Measurements from ENCODE around the gene GALNT1. TPM values are rescaled to one million over a fixed set of nuclear protein-coding genes. Genes with fewer than 3 reads are reported as not detected.

GALNT1 gene
- total RNA-seq, 1 donor from 2014 or later, result 29.2 TPM

GRCh38 chr18:35609236-35609635 lies 27.7 kb downstream of the GALNT1 start:
- TF ChIP-seq POLR2A (IDR thresholded peaks at IDR 0.05) (no peak), POLR2AphosphoS5 (IDR thresholded peaks at IDR 0.05; ENCODE audit: insufficient read depth in 1 of 2, low read depth in 1 of 2) (no peak), CTCF (IDR thresholded peaks at IDR 0.05) (no peak)
- H3K4me1 ChIP-seq, result peaks cover 11% of the 10 kb centered on the region
- H3K27ac ChIP-seq, result no peak overlapping the region
- no peak overlapping the region for H3K4me3 ChIP-seq
- no peaks in the 10 kb centered on the region for H3K9me3 ChIP-seq
- intact Hi-C loops (cut with DNase I), result no loop called here
- no peaks in the 10 kb centered on the region for H3K36me3 ChIP-seq
- no peak for DNase-seq (ENCODE audit: extremely low spot score in 2 of 2)
- no peaks in the 10 kb centered on the region for H3K27me3 ChIP-seq

GRCh38 chr18:35610089-35610488 lies 28.5 kb downstream of the GALNT1 start:
- no peaks in the 10 kb centered on the region for H3K36me3 ChIP-seq
- peaks cover 11% of the 10 kb centered on the region for H3K4me1 ChIP-seq
- TF ChIP-seq POLR2A (IDR thresholded peaks at IDR 0.05) (no peak), POLR2AphosphoS5 (IDR thresholded peaks at IDR 0.05; ENCODE audit: insufficient read depth in 1 of 2, low read depth in 1 of 2) (no peak), CTCF (IDR thresholded peaks at IDR 0.05) (no peak)
- no peak overlapping the region for H3K4me3 ChIP-seq
- no peaks in the 10 kb centered on the region for H3K9me3 ChIP-seq
- no peak for DNase-seq (ENCODE audit: extremely low spot score in 2 of 2)
- intact Hi-C loops (cut with DNase I), result no loop called here
- no peak overlapping the region for H3K27ac ChIP-seq
- no peaks in the 10 kb centered on the region for H3K27me3 ChIP-seq

- Histone ChIP-seq H3K4me3 (no peak overlapping the region), H3K4me1 (peaks cover 11% of the 10 kb centered on the region), H3K27me3 (no peaks in the 10 kb centered on the region), H3K27ac (no peak overlapping the region), H3K9me3 (no peaks in the 10 kb centered on the region), H3K36me3 (no peaks in the 10 kb centered on the region)
- DNase-seq (ENCODE audit: extremely low spot score in 2 of 2), result no peak
- intact Hi-C loops (cut with DNase I), result no loop called here
- TF ChIP-seq POLR2A (IDR thresholded peaks at IDR 0.05) (no peak), POLR2AphosphoS5 (IDR thresholded peaks at IDR 0.05; ENCODE audit: insufficient read depth in 1 of 2, low read depth in 1 of 2) (no peak), CTCF (IDR thresholded peaks at IDR 0.05) (no peak)
Observed at GRCh38 chr18:35610724-35611123, 29.2 kb downstream of the GALNT1 start.

GRCh38 chr18:35611518-35611917 lies 30.0 kb downstream of the GALNT1 start:
- Histone ChIP-seq H3K27me3 (no peaks in the 10 kb centered on the region), H3K4me3 (no peak overlapping the region), H3K36me3 (no peaks in the 10 kb centered on the region), H3K4me1 (peaks cover 18% of the 10 kb centered on the region), H3K27ac (no peak overlapping the region), H3K9me3 (no peaks in the 10 kb centered on the region)
- DNase-seq (ENCODE audit: extremely low spot score in 2 of 2), result no peak
- intact Hi-C loops (cut with DNase I), result no loop called here
- no peak for TF ChIP-seq POLR2AphosphoS5 (IDR thresholded peaks at IDR 0.05; ENCODE audit: insufficient read depth in 1 of 2, low read depth in 1 of 2)
- TF ChIP-seq CTCF (IDR thresholded peaks at IDR 0.05), result no peak
- no peak for TF ChIP-seq POLR2A (IDR thresholded peaks at IDR 0.05)

- H3K27ac ChIP-seq, result no peak overlapping the region
- intact Hi-C loops (cut with DNase I), result no loop called here
Observed at GRCh38 chr18:35616074-35616473, 34.5 kb downstream of the GALNT1 start.

More at GRCh38 chr18:35616074-35616473, 34.5 kb downstream of the GALNT1 start:
- no peaks in the 10 kb centered on the region for H3K27me3 ChIP-seq
- H3K4me3 ChIP-seq, result no peak overlapping the region
- H3K36me3 ChIP-seq, result no peaks in the 10 kb centered on the region
- no peaks in the 10 kb centered on the region for H3K9me3 ChIP-seq
- TF ChIP-seq CTCF (IDR thresholded peaks at IDR 0.05) (no peak), POLR2AphosphoS5 (IDR thresholded peaks at IDR 0.05; ENCODE audit: insufficient read depth in 1 of 2, low read depth in 1 of 2) (no peak), POLR2A (IDR thresholded peaks at IDR 0.05) (no peak)
- no peak for DNase-seq (ENCODE audit: extremely low spot score in 2 of 2)
- H3K4me1 ChIP-seq, result peaks cover 50% of the 10 kb centered on the region

Data from vagina (tissue), 2 donors.